ENCODE data around the gene EXOSC3. TPM values are rescaled to one million over a fixed set of nuclear protein-coding genes. Genes with fewer than 3 reads are reported as not detected.
"Not testable (repeated sequence)": the region's sequence is repeated elsewhere in the genome, so short reads cannot be mapped to it uniquely, and the experiment has no call there.

The EXOSC3 gene
- total RNA-seq, 1 donor from 2014 or later = 85.2 TPM

DNA sequence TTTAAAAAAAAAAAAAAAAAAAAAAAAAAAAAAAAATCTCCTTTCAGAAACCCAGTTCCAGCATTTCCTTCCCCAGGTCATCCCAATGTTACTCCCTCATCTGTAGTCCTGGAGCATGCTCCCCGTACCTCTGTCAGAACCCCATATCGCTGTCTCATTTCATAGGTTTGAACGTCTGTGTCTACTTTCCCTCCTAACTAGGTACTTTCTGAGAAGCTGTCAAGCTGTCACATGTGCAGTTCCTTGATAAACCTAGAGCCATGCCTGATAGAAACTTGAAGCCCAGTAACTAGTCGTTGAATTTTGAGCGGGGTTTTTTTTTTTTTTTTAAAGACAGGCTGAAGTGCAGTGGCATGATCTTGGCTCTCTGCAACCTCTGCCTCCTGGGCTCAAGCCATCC, 15.6 kb downstream of the EXOSC3 start:
- Histone ChIP-seq H3K4me2 (no peak overlapping the region), H3F3A (ENCODE audit: low read depth) (peaks cover 3% of the 10 kb centered on the region), H3K27me3 (no peaks in the 10 kb centered on the region), H3K4me3 (no peak overlapping the region), H3K9me3 (ENCODE audit: low read depth) (no peaks in the 10 kb centered on the region), H3K9ac (no peak overlapping the region), H2AFZ (replicated peaks) (no peak overlapping the region), H3K4me1 (no peaks in the 10 kb centered on the region), H4K20me1 (ENCODE audit: low read depth) (no peaks in the 10 kb centered on the region), H3K27ac (no peak overlapping the region), H3K36me3 (no peaks in the 10 kb centered on the region), H3K79me2 (ENCODE audit: low read depth) (no peaks in the 10 kb centered on the region)
- Mint-ChIP-seq H3K27ac (no peak overlapping the region), H3K27me3 (ENCODE audit: insufficient read depth, low read depth) (no peaks in the 10 kb centered on the region), H3K36me3 (peaks cover 9% of the 10 kb centered on the region), H3K9me3 (no peaks in the 10 kb centered on the region), H3K4me1 (no peaks in the 10 kb centered on the region), H3K4me3 (no peak overlapping the region)
- DNase-seq (ENCODE audit: low spot score) = no peak
- TF ChIP-seq EZH2 (IDR thresholded peaks at IDR 0.05) (no peak), EZH2phosphoT487 (IDR thresholded peaks at IDR 0.05) (no peak), CTCF (IDR thresholded peaks at IDR 0.05) (no peak)

DNA sequence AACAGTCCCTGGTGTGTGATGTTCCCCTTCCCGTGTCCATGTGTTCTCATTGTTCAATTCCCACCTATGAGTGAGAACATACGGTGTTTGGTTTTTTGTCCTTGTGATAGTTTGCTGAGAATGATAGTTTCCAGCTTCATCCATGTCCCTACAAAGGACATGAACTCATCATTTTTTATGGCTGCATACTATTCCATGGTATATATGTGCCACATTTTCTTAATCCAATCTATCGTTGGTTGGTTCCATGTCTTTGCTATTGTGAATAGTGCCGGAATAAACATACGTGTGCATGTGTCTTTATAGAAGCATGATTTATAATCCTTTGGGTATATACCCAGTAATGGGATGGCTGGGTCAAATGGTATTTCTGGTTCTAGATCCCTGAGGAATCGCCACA, 19.6 kb downstream of the EXOSC3 start:
- H3K36me3 ChIP-seq; H3K9ac ChIP-seq; H2AFZ ChIP-seq (replicated peaks); H3K27ac Mint-ChIP-seq; H3K9me3 Mint-ChIP-seq; H3K4me3 Mint-ChIP-seq; H3K4me2 ChIP-seq; H3K9me3 ChIP-seq (ENCODE audit: low read depth); H3K79me2 ChIP-seq (ENCODE audit: low read depth); H3K27me3 ChIP-seq; H3K27me3 Mint-ChIP-seq (ENCODE audit: insufficient read depth, low read depth); H3K27ac ChIP-seq; H3F3A ChIP-seq (ENCODE audit: low read depth); H4K20me1 ChIP-seq (ENCODE audit: low read depth); H3K4me1 Mint-ChIP-seq; H3K4me1 ChIP-seq; DNase-seq (ENCODE audit: low spot score); H3K4me3 ChIP-seq: not testable (repeated sequence)
- peaks cover 14% of the 10 kb centered on the region for H3K36me3 Mint-ChIP-seq

DNA sequence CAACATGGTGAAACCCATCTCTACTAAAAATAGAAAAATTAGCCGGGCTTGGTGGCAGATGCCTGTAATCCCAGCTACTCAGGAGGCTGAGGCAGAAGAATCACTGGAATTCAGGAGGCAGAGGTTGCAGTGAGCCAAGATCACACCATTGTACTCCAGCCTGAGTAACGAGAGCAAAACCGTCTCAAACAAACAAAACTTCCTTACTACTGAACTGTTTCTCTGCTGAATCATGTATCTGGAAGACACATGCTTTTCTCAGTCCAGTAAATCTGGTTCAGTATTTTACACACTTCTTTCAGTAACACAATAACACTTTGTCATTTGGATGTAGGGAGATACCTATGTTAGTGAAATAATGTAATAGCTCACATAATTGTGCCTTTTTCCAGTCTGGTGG, 23.4 kb downstream of the EXOSC3 start:
- H4K20me1 ChIP-seq (ENCODE audit: low read depth) = peaks cover 3% of the 10 kb centered on the region
- no peak overlapping the region for H2AFZ ChIP-seq (replicated peaks)
- no peak for DNase-seq (ENCODE audit: low spot score)
- no peak overlapping the region for H3K4me2 ChIP-seq
- no peaks in the 10 kb centered on the region for H3K36me3 ChIP-seq
- TF ChIP-seq EZH2phosphoT487 (IDR thresholded peaks at IDR 0.05) (no peak), EZH2 (IDR thresholded peaks at IDR 0.05) (no peak), CTCF (IDR thresholded peaks at IDR 0.05) (no peak)
- H3K4me3 Mint-ChIP-seq = no peak overlapping the region
- H3K27ac Mint-ChIP-seq = no peak overlapping the region
- H3K79me2 ChIP-seq (ENCODE audit: low read depth) = no peaks in the 10 kb centered on the region
- H3K27me3 Mint-ChIP-seq (ENCODE audit: insufficient read depth, low read depth) = no peaks in the 10 kb centered on the region
- H3K9me3 ChIP-seq (ENCODE audit: low read depth) = no peaks in the 10 kb centered on the region
- no peaks in the 10 kb centered on the region for H3K4me1 Mint-ChIP-seq
- H3K36me3 Mint-ChIP-seq = peaks cover 11% of the 10 kb centered on the region
- H3K27ac ChIP-seq = no peak overlapping the region
- no peaks in the 10 kb centered on the region for H3F3A ChIP-seq (ENCODE audit: low read depth)
- no peak overlapping the region for H3K4me3 ChIP-seq
- H3K4me1 ChIP-seq = no peaks in the 10 kb centered on the region
- no peaks in the 10 kb centered on the region for H3K9me3 Mint-ChIP-seq
- H3K9ac ChIP-seq = no peak overlapping the region
- H3K27me3 ChIP-seq = no peaks in the 10 kb centered on the region

GRCh38 chr9:37760416-37761161, 24.3 kb downstream of the EXOSC3 start:
- no peak overlapping the region for H3K4me3 ChIP-seq
- no peak overlapping the region for H2AFZ ChIP-seq (replicated peaks)
- H3K36me3 Mint-ChIP-seq = peaks cover 13% of the 10 kb centered on the region
- H3K4me3 Mint-ChIP-seq = no peak overlapping the region
- no peaks in the 10 kb centered on the region for H3F3A ChIP-seq (ENCODE audit: low read depth)
- no peak for DNase-seq (ENCODE audit: low spot score)
- no peak overlapping the region for H3K27ac ChIP-seq
- no peaks in the 10 kb centered on the region for H3K9me3 ChIP-seq (ENCODE audit: low read depth)
- no peaks in the 10 kb centered on the region for H3K27me3 ChIP-seq
- H3K36me3 ChIP-seq = no peaks in the 10 kb centered on the region
- TF ChIP-seq EZH2 (IDR thresholded peaks at IDR 0.05) = no peak
- H3K9me3 Mint-ChIP-seq = no peaks in the 10 kb centered on the region
- no peaks in the 10 kb centered on the region for H3K4me1 ChIP-seq
- no peak overlapping the region for H3K9ac ChIP-seq
- H3K79me2 ChIP-seq (ENCODE audit: low read depth) = no peaks in the 10 kb centered on the region
- H3K27ac Mint-ChIP-seq = no peak overlapping the region
- H3K4me1 Mint-ChIP-seq = no peaks in the 10 kb centered on the region
- H3K4me2 ChIP-seq = no peak overlapping the region
- H3K27me3 Mint-ChIP-seq (ENCODE audit: insufficient read depth, low read depth) = no peaks in the 10 kb centered on the region
- peaks cover 3% of the 10 kb centered on the region for H4K20me1 ChIP-seq (ENCODE audit: low read depth)

All from neural progenitor cell (in vitro differentiated cells).